ENCODE data around the gene APP.

Gene APP

GRCh38 chr21:26095131-26095530 lies 75.4 kb downstream of the APP start:
- no peak for TF ChIP-seq CTCF (IDR thresholded peaks at IDR 0.05)
- Histone ChIP-seq H3K9me3 (ENCODE audit: control insufficient read depth, low read length) (no peaks in the 10 kb centered on the region), H3K27ac (no peak overlapping the region), H3K36me3 (ENCODE audit: control insufficient read depth, insufficient read depth, low read length) (no peaks in the 10 kb centered on the region), H3K4me3 (ENCODE audit: low read depth, low read length) (no peak overlapping the region), H2AFZ (no peak overlapping the region), H3K27me3 (ENCODE audit: control insufficient read depth, insufficient read depth, low read length) (no peaks in the 10 kb centered on the region), H3K4me1 (no peaks in the 10 kb centered on the region), H3K9ac (no peak overlapping the region), H3K79me2 (no peaks in the 10 kb centered on the region), H3K4me2 (ENCODE audit: low read length) (no peak overlapping the region)

GRCh38 chr21:26093122-26093521 lies 77.4 kb downstream of the APP start:
- H3K4me2 ChIP-seq (ENCODE audit: low read length): no peak overlapping the region
- no peaks in the 10 kb centered on the region for H3K4me1 ChIP-seq
- no peaks in the 10 kb centered on the region for H3K79me2 ChIP-seq
- no peak for TF ChIP-seq CTCF (IDR thresholded peaks at IDR 0.05)
- H2AFZ ChIP-seq: no peak overlapping the region
- H3K36me3 ChIP-seq (ENCODE audit: control insufficient read depth, insufficient read depth, low read length): no peaks in the 10 kb centered on the region
- H3K27ac ChIP-seq: no peak overlapping the region
- no peak overlapping the region for H3K9ac ChIP-seq
- H3K4me3 ChIP-seq (ENCODE audit: low read depth, low read length): no peak overlapping the region
- no peaks in the 10 kb centered on the region for H3K9me3 ChIP-seq (ENCODE audit: control insufficient read depth, low read length)
- H3K27me3 ChIP-seq (ENCODE audit: control insufficient read depth, insufficient read depth, low read length): no peaks in the 10 kb centered on the region

- Histone ChIP-seq H3K79me2 (no peaks in the 10 kb centered on the region), H3K9me3 (ENCODE audit: control insufficient read depth, low read length) (no peaks in the 10 kb centered on the region), H3K4me1 (no peaks in the 10 kb centered on the region), H3K27me3 (ENCODE audit: control insufficient read depth, insufficient read depth, low read length) (no peaks in the 10 kb centered on the region), H3K27ac (no peak overlapping the region), H2AFZ (no peak overlapping the region), H3K9ac (no peak overlapping the region), H3K4me3 (ENCODE audit: low read depth, low read length) (no peak overlapping the region), H3K36me3 (ENCODE audit: control insufficient read depth, insufficient read depth, low read length) (no peaks in the 10 kb centered on the region), H3K4me2 (ENCODE audit: low read length) (no peak overlapping the region)
- TF ChIP-seq CTCF (IDR thresholded peaks at IDR 0.05): no peak
Measured at GRCh38 chr21:26091480-26092018, 79.0 kb downstream of the APP start.

- H2AFZ ChIP-seq: no peak overlapping the region
Measured at GRCh38 chr21:26089730-26090129, 80.8 kb downstream of the APP start.

More at GRCh38 chr21:26089730-26090129, 80.8 kb downstream of the APP start:
- Histone ChIP-seq H3K36me3 (ENCODE audit: control insufficient read depth, insufficient read depth, low read length) (no peaks in the 10 kb centered on the region), H3K4me1 (no peaks in the 10 kb centered on the region), H3K4me3 (ENCODE audit: low read depth, low read length) (no peak overlapping the region), H3K9ac (no peak overlapping the region), H3K27ac (no peak overlapping the region), H3K9me3 (ENCODE audit: control insufficient read depth, low read length) (no peaks in the 10 kb centered on the region), H3K79me2 (no peaks in the 10 kb centered on the region), H3K27me3 (ENCODE audit: control insufficient read depth, insufficient read depth, low read length) (no peaks in the 10 kb centered on the region), H3K4me2 (ENCODE audit: low read length) (no peak overlapping the region)
- TF ChIP-seq CTCF (IDR thresholded peaks at IDR 0.05): no peak

Measured in parathyroid adenoma (tissue), 2 donors.